ENCODE data around the gene PI4KA. TPM values are rescaled to one million over a fixed set of nuclear protein-coding genes. Genes with fewer than 3 reads are reported as not detected.

The PI4KA gene
- total RNA-seq, 1 donor from 2014 or later = 58.2 TPM

DNA sequence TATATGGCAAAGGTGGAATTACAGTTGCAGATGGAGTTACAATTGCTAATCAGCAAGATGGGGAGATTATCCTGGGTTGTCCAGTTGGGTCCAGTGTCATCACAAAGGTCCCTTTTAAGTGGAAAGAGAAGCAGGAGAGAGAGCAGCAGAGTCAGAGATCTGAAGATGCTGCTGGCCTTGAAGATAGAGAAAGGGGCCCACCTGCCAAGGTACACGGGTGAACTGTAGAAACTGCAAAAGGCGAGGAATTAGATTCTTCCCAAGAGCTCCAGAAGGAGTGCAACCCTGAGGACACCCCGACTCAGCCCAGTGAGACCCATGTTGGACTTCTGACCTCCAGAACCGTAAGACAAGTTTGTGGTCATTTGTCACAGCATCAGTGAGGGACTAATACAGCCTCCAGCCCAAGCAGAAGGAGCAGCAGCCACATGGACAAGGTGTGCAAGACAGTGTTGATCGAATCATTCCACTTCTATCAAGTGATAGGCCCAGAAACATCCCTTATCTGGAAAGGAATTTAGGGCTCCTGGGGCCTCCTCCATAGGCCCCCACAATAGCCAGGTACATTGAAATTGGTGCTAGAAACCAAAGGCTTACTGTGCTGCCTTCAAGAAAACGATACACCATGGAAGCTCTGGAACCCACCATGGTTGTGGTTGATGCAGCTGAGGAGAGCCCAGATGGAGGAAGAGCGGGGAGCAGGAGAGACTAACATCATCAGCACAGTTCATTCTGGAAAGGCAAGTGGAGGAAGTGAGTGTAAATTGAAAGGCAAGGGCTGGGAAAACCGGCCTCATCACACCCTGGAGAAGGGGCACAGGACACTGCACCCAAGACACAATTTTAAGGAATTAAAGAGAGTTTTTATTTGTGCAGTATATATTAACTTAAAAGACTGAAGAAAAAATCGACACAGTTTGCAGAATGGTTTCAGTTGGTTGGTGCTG lies 23.5 kb upstream of the PI4KA start:
- DNase-seq (ENCODE audit: low read depth) = no peak

DNA sequence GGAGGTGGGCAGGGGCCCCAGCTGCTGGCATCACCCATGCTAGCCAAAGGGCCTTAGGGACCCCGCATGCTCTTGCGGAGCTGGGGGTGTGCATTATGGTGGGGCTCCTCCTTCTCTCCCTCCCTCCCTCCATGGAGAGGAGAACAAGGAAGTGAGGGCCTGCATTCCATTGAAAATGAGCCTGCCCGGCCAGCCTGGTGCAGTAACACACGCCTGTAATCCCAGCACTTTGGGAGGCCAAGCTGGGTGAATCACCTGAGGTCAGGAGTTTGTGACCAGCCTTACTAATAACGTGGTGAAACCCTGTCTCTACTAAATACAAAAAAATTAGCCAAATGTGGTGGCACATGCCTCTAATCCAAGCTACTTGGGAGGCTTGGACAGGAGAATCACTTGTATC lies 22.6 kb upstream of the PI4KA start:
- DNase-seq (ENCODE audit: low read depth) = peak; percentile 64

GRCh38 chr22:20877715-20878114 lies 19.1 kb upstream of the PI4KA start:
- DNase-seq (ENCODE audit: low read depth) = no peak

- no peak for DNase-seq (ENCODE audit: low read depth)
These were observed 16.7 kb upstream of the PI4KA start for GRCh38 chr22:20875296-20875695.

DNA sequence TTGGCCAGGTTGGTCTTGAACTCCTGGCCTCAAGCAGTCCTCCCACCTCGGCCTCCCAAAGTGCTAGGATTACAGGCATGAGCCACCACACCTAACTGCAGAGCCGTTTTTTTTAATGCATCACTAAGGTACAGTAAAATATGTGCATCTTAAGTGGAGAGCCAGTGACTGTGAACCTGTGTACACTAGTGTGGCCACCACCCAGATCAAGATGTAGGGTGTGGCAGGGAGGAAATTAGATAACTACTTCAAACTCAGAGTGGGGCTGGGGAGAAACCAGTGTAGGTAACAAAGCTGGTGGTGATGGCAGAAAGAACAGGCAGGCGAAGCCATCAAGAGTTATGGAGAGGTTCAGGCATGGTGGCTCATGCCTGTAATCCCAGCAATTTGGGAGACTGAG lies 14.6 kb upstream of the PI4KA start:
- no peak for DNase-seq (ENCODE audit: low read depth)

DNA sequence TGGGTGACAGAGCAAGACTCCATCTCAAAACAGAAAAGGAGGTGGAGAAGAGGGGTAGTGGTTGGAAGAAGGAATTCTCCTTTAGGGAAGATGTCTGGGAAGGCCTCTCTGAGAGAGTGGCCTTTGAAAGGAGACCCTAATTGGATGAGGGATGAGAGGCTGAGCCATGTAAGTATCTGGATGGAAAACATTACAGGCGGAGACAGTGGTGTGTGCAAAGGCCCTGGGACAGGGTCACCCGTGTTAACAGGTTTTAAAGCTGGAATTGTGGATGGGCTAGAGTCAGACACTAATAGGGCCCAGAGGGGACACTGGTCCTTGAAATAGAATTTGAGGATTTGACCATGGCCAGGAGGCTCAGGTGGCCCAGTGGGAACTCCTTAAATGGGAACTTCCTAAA lies 10.6 kb upstream of the PI4KA start:
- DNase-seq (ENCODE audit: low read depth) = no peak

DNA sequence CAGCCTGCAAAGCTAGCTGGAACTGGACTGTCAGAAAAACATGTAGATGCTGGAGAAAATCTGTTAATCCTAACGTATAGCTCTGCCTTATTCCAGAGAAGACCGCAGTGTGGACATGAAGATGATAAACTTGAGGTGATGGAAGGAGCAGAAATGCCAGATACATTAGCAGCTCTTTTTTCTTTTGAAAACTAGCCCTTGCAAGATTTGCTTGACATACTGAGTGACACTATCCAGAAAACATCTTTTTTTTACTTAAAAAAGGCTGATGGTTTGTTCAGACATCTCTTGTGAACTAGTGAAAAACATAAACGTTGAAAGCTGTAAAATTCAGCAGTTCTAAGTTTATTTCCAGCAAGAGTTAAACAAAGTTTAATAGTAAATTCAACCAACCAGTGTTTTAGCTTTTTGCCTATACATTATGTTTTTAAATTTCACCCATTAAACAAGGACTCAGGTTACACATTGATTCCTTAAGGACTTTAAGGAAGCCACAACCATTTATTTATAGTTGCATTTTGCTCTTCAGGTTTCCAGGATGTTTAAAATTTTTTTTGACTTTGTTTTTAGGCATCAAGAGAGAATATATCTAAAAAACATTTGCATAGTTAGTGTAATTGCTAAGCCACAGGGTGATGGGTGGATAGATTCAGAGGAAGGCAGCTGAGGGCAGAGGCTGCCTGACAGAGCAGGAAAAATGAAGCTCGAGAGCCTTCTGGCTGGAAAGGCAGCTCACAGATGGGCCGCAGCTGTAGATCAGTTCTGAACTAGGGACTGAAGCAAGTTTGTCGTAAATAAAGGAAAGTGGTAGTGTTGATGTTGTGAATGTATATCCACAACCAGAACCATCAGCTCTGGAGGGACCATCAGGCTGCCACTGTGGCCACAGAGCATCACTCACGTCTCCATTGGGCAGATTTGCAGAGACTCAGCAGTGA lies 9.7 kb upstream of the PI4KA start:
- DNase-seq (ENCODE audit: low read depth) = no peak

GRCh38 chr22:20867179-20868024 lies 8.8 kb upstream of the PI4KA start:
- peak; percentile 56 for DNase-seq (ENCODE audit: low read depth)

DNA sequence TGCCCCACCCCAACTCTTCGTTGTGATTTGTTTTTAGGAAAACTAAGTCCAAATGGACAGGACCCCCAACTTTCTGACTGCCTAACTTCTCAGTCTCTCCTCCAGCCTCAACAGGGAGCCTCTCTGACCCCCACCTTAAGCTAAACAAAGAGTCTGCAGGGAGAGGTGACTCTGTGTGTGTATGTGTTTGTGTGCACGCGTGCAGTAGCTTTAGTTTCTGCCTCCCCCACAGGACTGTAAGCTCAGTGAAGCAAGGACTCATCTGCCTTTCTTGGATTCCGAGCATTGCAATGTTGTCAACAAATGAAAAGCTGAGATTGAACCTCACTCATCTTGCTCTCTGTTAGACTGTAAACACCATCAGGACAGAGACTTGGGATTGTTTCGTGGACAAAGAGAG lies 8.1 kb upstream of the PI4KA start:
- DNase-seq (ENCODE audit: low read depth) = no peak

GRCh38 chr22:20865875-20866445 lies 7.3 kb upstream of the PI4KA start:
- no peak for DNase-seq (ENCODE audit: low read depth)

GRCh38 chr22:20865331-20865730 lies 6.7 kb upstream of the PI4KA start:
- DNase-seq (ENCODE audit: low read depth) = no peak

DNA sequence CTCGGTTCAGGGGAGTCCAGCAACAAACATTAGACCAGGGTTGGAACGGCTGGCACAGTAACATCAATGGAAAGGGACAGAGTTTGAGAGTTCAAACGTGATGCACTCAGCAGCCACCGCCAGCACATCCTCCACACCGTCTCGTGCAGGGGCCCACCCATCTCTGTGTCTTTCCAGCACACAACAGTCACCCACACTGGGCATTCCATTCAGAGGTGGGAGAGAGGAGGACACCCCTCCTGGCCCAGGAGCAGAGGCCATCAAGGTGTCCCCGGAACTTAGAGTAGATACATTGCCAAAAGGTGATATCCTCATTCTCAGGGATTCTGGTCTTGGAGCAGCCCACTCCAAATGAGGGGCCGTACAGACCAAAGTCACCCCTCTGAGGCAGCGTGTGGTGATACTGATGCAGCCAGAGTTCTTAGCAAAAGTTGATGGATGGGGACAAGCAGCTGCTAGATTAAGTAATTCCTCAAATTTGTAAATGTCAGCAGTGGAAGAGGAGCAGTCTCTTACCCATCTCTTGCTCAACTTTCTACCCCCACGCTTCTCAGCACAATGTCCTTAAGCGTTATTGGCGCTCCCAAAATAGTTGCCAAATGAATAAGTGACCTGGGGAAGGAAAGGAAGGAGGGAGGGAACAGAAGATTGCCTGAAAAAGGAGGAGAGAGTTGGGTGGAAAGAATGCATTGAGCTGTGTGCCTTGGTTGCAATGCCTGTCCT lies 5.7 kb upstream of the PI4KA start:
- DNase-seq (ENCODE audit: low read depth) = no peak

GRCh38 chr22:20863366-20863765 lies 4.8 kb upstream of the PI4KA start:
- no peak for DNase-seq (ENCODE audit: low read depth)

GRCh38 chr22:20862540-20862939 lies 3.9 kb upstream of the PI4KA start:
- DNase-seq (ENCODE audit: low read depth) = no peak

DNA sequence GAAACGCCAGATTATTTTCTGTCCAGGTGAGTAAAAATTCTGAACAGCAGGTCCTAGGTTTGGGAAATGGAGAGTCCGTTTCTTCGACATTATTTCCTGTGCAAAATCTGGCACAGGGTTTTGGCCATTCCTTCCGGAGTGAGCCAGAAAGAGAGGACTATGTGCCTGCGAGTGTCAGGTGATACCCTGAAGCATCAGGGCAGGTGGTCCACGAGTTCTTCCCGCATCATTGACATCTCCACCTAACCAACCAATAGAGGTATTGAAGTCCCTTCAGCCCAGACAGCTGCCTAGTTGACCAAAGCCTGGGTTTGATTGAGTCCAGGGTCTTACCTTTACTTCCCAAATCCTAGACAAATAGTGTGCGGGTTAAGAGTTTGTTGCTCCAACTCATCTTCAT lies 1.0 kb upstream of the PI4KA start:
- no peak for DNase-seq (ENCODE audit: low read depth)

GRCh38 chr22:20857838-20858614 lies 585 bp downstream of the PI4KA start:
- DNase-seq (ENCODE audit: low read depth) = peak; percentile 44

- no peak for DNase-seq (ENCODE audit: low read depth)
These were observed 1.4 kb downstream of the PI4KA start for GRCh38 chr22:20857247-20857643.

DNA sequence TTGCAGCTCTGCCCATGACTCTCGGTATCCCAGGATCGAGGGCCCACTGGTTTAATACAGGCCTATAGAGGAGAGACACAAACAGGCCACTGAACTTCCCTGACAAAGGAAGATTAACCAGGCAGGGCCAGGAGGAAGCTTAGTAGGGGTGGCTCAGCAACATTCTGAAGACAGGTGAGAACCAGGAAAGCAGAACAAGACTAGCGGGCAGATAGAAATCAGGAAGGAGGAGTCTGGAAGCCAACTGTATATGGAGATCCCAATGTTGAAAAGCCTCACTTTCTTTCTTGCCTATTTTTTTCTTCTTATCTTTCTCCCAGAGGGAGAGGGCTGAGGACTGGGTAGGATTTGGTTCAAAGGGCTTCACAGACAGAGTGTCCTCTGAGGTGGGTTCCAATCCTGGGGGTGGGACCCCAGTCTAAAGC lies 5.4 kb downstream of the PI4KA start:
- DNase-seq (ENCODE audit: low read depth) = no peak

DNA sequence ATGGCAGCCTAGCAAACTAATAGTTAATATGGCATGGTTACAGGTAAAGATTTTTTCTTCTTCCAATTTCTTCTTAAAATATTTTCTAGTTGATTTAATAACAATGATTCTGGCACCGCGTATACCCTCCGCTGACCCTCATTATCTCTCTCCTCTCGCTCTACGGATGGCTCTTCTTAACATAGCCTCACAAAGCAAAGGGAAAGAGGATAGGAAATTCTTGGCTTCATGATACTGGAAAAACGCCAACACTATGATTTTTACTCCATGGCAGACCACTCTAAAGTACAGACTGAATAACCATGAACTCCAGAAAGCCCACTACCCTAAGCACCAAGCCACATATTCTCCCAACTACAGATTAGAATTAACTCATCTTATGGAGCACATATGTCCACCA lies 6.1 kb downstream of the PI4KA start:
- DNase-seq (ENCODE audit: low read depth) = no peak

GRCh38 chr22:20852076-20852475 lies 6.5 kb downstream of the PI4KA start:
- DNase-seq (ENCODE audit: low read depth) = no peak

Data from renal cortical epithelial cell (primary cell).